Measurements from ENCODE around the gene ECPAS.
"Not testable (repeated sequence)": the region's sequence is repeated elsewhere in the genome, so short reads cannot be mapped to it uniquely, and the experiment has no call there.

The ECPAS gene

GRCh38 chr9:111412280-111412679 is 71.9 kb downstream of the ECPAS start:
- DNase-seq (ENCODE audit: low read depth in 2 of 2) = no peak

DNA sequence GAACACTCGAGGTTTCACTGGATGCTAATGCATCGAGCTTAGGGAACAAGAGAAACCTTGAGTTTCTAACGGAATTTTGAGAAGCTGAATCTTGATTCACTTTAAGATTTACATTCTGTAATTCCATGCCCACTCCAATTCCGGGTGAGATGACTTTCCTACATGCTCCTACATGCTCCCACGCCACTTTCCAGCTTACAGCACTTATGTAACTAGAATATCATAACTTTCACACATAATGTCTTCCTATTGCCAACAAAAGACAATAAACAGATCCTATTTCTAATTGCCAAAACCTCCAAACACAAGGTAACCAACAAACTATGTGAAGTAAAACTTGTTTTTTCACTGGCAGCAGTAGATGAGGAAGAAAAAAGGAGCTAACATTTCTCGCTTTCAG is 72.9 kb downstream of the ECPAS start:
- no peak for DNase-seq (ENCODE audit: low read depth in 2 of 2)

DNA sequence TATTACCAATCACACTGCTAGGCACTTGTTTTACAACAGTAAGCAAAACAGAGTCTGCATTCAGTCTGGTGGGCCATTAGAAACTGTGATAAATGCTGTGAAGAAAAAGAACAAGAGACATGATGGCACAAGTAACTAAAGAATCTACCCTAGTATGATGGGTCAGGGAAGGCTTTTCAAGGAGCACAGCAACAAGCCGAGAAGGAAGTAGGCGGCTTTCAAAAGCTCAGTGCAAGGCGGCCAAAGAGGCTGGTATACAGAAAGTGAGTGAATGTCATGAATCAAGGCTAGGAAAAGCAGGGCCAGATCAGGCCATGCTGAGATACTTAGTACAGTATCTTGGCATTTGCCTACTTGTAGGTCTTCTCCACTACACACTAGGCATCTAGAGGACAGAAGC is 76.4 kb downstream of the ECPAS start:
- DNase-seq (ENCODE audit: low read depth in 2 of 2) = no peak

GRCh38 chr9:111405701-111406100 is 78.5 kb downstream of the ECPAS start:
- DNase-seq (ENCODE audit: low read depth in 2 of 2) = no peak

GRCh38 chr9:111401486-111401885 is 82.7 kb downstream of the ECPAS start:
- not testable (repeated sequence) for DNase-seq (ENCODE audit: low read depth in 2 of 2)

DNA sequence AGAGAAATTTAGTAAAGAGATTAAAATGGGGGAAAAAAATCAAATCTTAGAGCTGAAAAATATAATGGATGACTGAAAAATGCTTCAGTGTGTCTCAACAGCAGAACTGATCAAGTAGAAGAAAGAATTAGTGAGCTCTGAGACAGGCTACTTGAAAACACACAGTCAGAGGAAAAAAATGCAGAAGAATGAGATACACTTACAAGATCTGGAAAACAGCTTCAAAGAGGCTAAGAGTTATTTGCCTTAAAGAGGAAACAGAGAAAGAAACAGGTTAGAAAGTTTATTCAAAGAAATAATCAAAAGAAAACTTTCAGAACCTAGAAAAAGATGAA is 83.7 kb downstream of the ECPAS start:
- no peak for DNase-seq (ENCODE audit: low read depth in 2 of 2)

GRCh38 chr9:111399772-111400563 is 84.2 kb downstream of the ECPAS start:
- DNase-seq (ENCODE audit: low read depth in 2 of 2) = no peak

DNA sequence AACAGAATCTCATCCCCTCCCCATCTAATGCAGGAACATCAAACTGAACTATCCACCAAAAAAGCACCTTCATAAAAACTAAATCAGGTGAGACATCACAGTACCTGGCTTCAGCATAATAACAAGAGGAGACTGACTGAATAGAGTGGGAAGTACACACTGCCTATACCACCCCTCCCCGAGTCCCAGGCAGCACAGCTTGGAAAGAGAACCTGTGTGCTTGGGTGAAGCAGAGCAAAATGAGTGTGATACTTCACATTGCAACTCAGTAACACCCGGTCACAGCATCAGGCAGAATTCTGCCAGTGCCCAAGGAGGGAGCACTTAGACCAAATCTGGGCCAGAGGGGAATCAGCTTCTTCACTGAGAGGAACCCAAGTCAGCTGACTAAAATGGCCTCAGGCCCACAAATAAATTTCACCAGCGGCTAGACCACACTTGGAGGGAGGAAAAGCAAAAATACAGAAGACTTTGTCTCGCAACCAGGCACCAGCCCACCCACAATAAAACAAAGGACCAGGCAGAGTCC is 84.9 kb downstream of the ECPAS start:
- no peak for DNase-seq (ENCODE audit: low read depth in 2 of 2)

GRCh38 chr9:111393971-111394370 is 90.2 kb downstream of the ECPAS start:
- DNase-seq (ENCODE audit: low read depth in 2 of 2) = no peak

- no peak for DNase-seq (ENCODE audit: low read depth in 2 of 2)
Measured at GRCh38 chr9:111389406-111389805, 94.8 kb downstream of the ECPAS start.

DNA sequence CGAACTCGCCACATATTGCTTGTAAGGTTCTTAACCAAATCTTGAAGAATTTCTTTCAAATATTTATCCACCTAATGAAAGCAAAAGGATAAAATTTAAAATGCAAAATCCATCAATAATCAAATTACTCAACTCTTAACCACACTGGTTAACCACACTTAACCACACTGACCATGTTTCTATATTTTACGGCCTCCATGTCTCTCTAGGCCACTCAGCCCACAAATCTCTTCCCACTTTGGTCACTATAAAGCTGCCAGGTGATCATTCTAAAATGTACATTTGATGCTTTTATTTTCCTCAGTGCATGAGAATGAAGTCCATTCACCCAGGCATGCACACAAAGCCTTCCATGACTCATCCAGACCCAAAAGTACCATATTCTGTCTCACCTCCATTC is 97.8 kb downstream of the ECPAS start:
- DNase-seq (ENCODE audit: low read depth in 2 of 2) = no peak

DNA sequence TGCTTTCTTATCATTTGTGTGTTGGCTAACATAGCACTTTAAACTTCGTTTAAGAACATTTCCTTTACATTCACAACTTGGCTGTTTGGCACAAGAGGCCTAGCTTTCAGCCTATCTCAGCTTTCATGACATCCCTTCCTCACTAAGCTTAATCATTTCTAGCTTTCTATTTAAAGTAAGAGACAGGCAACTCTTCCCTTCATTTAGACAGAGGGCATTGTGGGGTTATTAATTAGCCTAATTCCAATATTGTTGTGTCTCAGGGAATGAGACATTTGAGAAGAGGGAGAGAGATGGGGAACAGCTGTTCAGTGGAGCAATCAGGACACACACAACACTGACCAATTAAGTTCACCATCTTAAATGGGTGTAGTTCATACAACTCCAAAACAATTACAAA is 103.2 kb downstream of the ECPAS start:
- DNase-seq (ENCODE audit: low read depth in 2 of 2) = no peak

- no peak for DNase-seq (ENCODE audit: low read depth in 2 of 2)
Measured at GRCh38 chr9:111375817-111376564, 108.2 kb downstream of the ECPAS start.

GRCh38 chr9:111375062-111375461 is 109.1 kb downstream of the ECPAS start:
- no peak for DNase-seq (ENCODE audit: low read depth in 2 of 2)

- no peak for DNase-seq (ENCODE audit: low read depth in 2 of 2)
Measured at GRCh38 chr9:111372297-111372696, 111.9 kb downstream of the ECPAS start.

GRCh38 chr9:111366978-111367377 is 117.2 kb downstream of the ECPAS start:
- DNase-seq (ENCODE audit: low read depth in 2 of 2) = no peak

DNA sequence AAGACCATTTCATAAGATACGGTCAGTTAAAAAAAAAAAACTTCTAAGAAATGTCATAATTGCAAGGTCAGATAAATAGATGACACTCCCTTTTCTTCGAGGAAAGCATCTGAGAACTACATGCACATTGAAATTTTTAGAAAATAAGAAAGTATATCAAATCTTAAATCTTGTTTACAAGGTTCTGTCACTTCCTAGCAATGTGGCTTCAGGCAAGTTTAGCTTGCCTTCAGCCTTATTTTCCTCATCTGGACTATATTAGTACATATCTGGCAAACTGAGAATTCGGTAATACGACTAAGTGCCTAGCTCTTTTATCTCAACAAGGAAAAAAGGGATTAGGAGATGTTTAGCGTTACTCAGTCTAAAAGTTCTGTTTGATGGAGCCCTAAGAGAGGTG is 121.7 kb downstream of the ECPAS start:
- no peak for DNase-seq (ENCODE audit: low read depth in 2 of 2)

DNA sequence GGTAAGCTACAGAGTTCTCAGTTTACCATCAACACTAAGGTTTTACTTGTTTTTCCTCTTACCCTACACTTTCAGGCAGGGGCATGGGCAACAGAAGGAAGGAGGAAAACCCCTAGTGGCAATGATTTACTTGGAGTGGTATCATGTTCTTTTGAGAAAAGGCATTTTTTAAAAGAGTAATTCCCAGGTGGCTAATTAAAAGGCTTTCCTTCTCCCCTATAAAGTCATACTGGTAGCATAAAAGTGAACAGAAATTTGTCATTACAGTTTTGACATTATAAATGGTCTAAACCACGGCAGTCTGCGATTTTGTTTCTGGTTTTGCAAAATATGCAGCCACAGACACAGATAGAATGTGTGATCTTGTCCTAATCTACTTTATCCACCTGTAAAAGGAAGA is 123.3 kb downstream of the ECPAS start:
- no peak for DNase-seq (ENCODE audit: low read depth in 2 of 2)

DNA sequence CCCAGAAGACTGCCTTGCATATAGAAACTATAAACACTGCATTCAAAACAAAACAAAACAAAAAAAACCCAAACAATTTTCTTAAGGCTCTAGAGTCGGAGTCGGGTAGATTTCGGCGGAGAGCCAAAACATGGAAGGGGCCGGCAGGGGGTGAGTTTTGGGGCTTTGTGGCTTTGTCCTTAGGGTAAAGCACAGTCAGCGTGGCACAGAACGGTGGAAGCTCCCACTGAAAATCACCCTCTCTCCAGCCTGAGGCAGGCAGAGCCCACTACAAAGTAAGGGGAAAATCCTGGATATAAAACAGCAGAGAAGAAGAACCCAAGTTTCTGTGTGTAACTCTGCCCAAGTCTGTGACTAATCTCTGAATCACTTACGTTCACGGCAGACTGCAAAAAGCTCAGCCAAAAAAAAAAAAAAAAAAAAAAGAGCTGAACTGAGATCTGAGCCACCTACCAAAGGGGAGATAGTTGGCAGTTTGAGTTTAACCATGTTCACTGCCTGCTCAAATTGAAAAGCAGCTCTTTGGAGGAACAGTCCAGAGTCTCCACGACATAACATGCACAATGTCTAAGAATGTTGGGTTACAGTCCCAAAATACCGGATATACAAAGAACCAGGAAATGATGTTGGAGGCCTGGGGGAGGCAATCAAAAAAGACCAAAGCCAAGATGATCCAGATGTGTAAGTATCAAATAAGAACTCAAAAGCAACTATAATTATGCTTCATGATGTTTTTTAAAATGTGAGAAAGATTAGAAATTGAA is 127.5 kb downstream of the ECPAS start:
- DNase-seq (ENCODE audit: low read depth in 2 of 2) = no peak

- no peak for DNase-seq (ENCODE audit: low read depth in 2 of 2)
Measured at GRCh38 chr9:111352545-111352944, 131.6 kb downstream of the ECPAS start.

GRCh38 chr9:111350556-111350955 is 133.6 kb downstream of the ECPAS start:
- DNase-seq (ENCODE audit: low read depth in 2 of 2) = no peak

GRCh38 chr9:111349766-111350165 is 134.4 kb downstream of the ECPAS start:
- no peak for DNase-seq (ENCODE audit: low read depth in 2 of 2)

Measured in stimulated activated CD4-positive, alpha-beta T cell treated with anti-CD3 and anti-CD28 coated beads, Interleukin-1b, Interleukin-23, amount 100 ng/mL, for 1 hour (primary cell).